HCT116 (cell line): Measurements from ENCODE around the gene RBM26. TPM values are rescaled to one million over a fixed set of nuclear protein-coding genes. Genes with fewer than 3 reads are reported as not detected.

Experiments used
- ATAC-seq: fragments of 200-7000 bp; cut with Tn5 transposase; 2 replicates; pipeline ENCODE4 v1.9.1; 2020; ENCODE audit warnings: mild to moderate bottlenecking, moderate library complexity
- BruUV-seq: library from RNA; stranded (reverse); fragments of 400-500 nt; replicated peaks from 2 replicates; lab custom pipeline; 2021; lab: Mats Ljungman, UMichigan
- CTCF ChIA-PET: fragments of 300-600 bp; sonication (Branson Sonifier 250); formaldehyde crosslinking; loops from one replicate; lab custom pipeline; 2021; ENCODE audit warnings: antibody characterized with exemption; lab: Charles Lee
- POLR2A ChIA-PET: fragments of 300-600, 350-600 bp; sonication (Branson Sonifier 250); formaldehyde crosslinking; loops from one replicate; lab custom pipeline; 2021; ENCODE audit warnings: antibody characterized with exemption; lab: Charles Lee
- RAD21 ChIA-PET, 2 experiments: fragments of 300-600 bp; sonication (Branson Sonifier 250); formaldehyde crosslinking; loops; one replicate each; lab custom pipeline; 2023; ENCODE audit warnings: low total read pairs in 2 of 2; ENCODE audit not compliant: uncharacterized antibody in 2 of 2, unreplicated experiment in 2 of 2, low non-redundant PET in 1 of 2; lab: Charles Lee
- DNase-seq: peaks from one replicate; pipeline ENCODE4 v3.0.0-alpha.2; 2010; ENCODE audit warnings: low read depth, low spot score
- H2AFZ ChIP-seq: fragments of 200-600 bp; shearing (Covaris generic), sonication (generic); 2 replicates; pipeline ENCODE4 v1.6.1; 2017; ENCODE audit warnings: low read depth, mixed run types, mixed read lengths, antibody characterized with exemption, low read length; ENCODE audit not compliant: poor library complexity, severe bottlenecking
- H3K27ac ChIP-seq: 2 replicates; pipeline ENCODE4 v1.5.1; 2012; ENCODE audit warnings: low read depth, low read length
- H3K27me3 ChIP-seq: fragments of 200-600 bp; sonication (generic); 2 replicates; pipeline ENCODE4 v1.6.1; 2016; ENCODE audit warnings: mixed run types, low read length, mixed read lengths; ENCODE audit not compliant: insufficient read depth
- H3K36me3 ChIP-seq, 2 experiments: fragments of 200-500 bp in 1 of 2; fragments of 200-600 bp in 1 of 2; sonication (Bioruptor generic) in 1 of 2; sonication (generic) in 1 of 2; 2 replicates each; pipeline versions ENCODE4 v1.5.1 to v1.6.1; 2014 to 2016; ENCODE audit warnings: low read length in 2 of 2, inconsistent platforms in 1 of 2, mixed read lengths in 1 of 2, mixed run types in 1 of 2; ENCODE audit not compliant: insufficient read depth in 2 of 2, control insufficient read depth in 1 of 2
- H3K4me1 ChIP-seq, 2 experiments: fragments of 200-600 bp in 1 of 2; sonication (generic) in 1 of 2; 2 replicates each; pipeline versions ENCODE4 v1.5.1 to v1.6.1; 2012 to 2017; ENCODE audit warnings: low read length in 2 of 2, inconsistent platforms in 1 of 2, mild to moderate bottlenecking in 1 of 2, mixed read lengths in 1 of 2, mixed run types in 1 of 2, moderate library complexity in 1 of 2; ENCODE audit not compliant: insufficient read depth in 2 of 2, control insufficient read depth in 1 of 2
- H3K4me2 ChIP-seq: fragments of 200-600 bp; sonication (generic); 2 replicates; pipeline ENCODE4 v1.6.1; 2017; ENCODE audit warnings: mixed run types, low read length, mixed read lengths
- H3K4me3 ChIP-seq, 2 experiments: fragments of 200-600 bp in 1 of 2; sonication (generic) in 1 of 2; replicated peaks in 1 of 2; 2 replicates each; pipeline ENCODE4 v1.5.1; 2011 to 2016; ENCODE audit warnings: low read length in 2 of 2, control low read depth in 1 of 2, low read depth in 1 of 2, mild to moderate bottlenecking in 1 of 2, mixed read lengths in 1 of 2, mixed run types in 1 of 2
- H3K79me2 ChIP-seq: fragments of 200-600 bp; sonication (generic); 2 replicates; pipeline ENCODE4 v1.6.1; 2017; ENCODE audit warnings: mild to moderate bottlenecking, mixed run types, low read length, moderate library complexity, mixed read lengths; ENCODE audit not compliant: insufficient read depth
- H3K9ac ChIP-seq: fragments of 200-600 bp; sonication (generic); 2 replicates; pipeline ENCODE4 v1.6.1; 2016; ENCODE audit warnings: low read length, mixed read lengths
- H3K9me2 ChIP-seq: fragments of 200-600 bp; sonication (generic), shearing (Covaris generic); 2 replicates; pipeline ENCODE4 v1.6.1; 2017; ENCODE audit warnings: mixed run types, mild to moderate bottlenecking, moderate library complexity; ENCODE audit not compliant: insufficient read depth
- H3K9me3 ChIP-seq, 2 experiments: fragments of 200-500 bp in 1 of 2; fragments of 200-600 bp in 1 of 2; sonication (Bioruptor generic) in 1 of 2; sonication (generic) in 1 of 2; 2 replicates each; pipeline ENCODE4 v1.6.1; 2014 to 2017; ENCODE audit warnings: low read length in 2 of 2, mixed read lengths in 2 of 2, inconsistent platforms in 1 of 2, low read depth in 1 of 2, mild to moderate bottlenecking in 1 of 2, mixed run types in 1 of 2, moderate library complexity in 1 of 2; ENCODE audit not compliant: control insufficient read depth in 1 of 2, insufficient read depth in 1 of 2
- H4K20me1 ChIP-seq: fragments of 200-600 bp; sonication (generic), shearing (Covaris generic); 2 replicates; pipeline ENCODE4 v1.6.1; 2017; ENCODE audit warnings: mixed run types, mild to moderate bottlenecking, moderate library complexity; ENCODE audit not compliant: insufficient read depth
- CTCF ChIP-seq, 3 experiments: fragments of 200-600 bp in 1 of 3; sonication (generic) in 1 of 3; IDR thresholded peaks in 2 of 3; conservative IDR thresholded peaks in 1 of 3; 2 replicates each; pipeline ENCODE4 v1.5.1; 2012 to 2017; ENCODE audit warnings: low read depth in 2 of 3, low read length in 2 of 3, antibody characterized with exemption in 1 of 3, borderline replicate concordance in 1 of 3, control low read depth in 1 of 3, mild to moderate bottlenecking in 1 of 3, mixed read lengths in 1 of 3, mixed run types in 1 of 3, moderate library complexity in 1 of 3; ENCODE audit not compliant: insufficient read depth in 1 of 3
- EZH2phosphoT487 ChIP-seq: fragments of 200-600 bp; IDR thresholded peaks from 2 replicates; pipeline ENCODE4 v1.6.1; 2018; ENCODE audit warnings: antibody characterized with exemption, borderline replicate concordance
- intact Hi-C: fragments of 100-400 bp; cut with micrococcal nuclease; formaldehyde crosslinking; loops from 2 replicates; pipeline ENCODE4 v1.10.0; 2022
- total RNA-seq: library from RNA; stranded (reverse); gene quantifications from one replicate; pipeline ENCODE4 v1.2.1, GENCODE V29; 2021; ENCODE audit not compliant: unreplicated experiment
- TF ChIP-seq, protein P1 (sequence below): IDR thresholded peaks from 2 replicates; pipeline ENCODE4 v1.6.1; 2012; ENCODE audit warnings: low read depth

RBM26 gene
- total RNA-seq, 1 experiment from 2014 or later = 52.5 TPM

DNA sequence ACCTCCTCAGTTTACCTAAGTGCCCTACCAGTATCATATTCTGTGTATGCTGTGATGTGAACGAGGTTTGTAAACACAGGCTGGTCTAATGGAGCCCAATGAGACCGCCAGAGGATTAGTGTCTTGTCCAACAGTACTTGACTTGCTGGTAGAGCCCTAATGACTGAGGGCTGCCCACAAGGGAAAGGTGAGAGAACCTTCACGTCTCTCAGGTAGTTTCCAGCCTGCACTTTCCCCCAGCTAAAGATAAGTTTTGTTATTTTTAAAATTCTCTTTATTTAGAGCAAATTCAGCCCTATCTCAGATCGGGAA lies 498 bp upstream of the RBM26 start:
- intact Hi-C loops = no loop called here
- peaks cover 70% of the 10 kb centered on the region for H3K79me2 ChIP-seq
- peaks cover 5% of the 10 kb centered on the region; the same call in 1 of the 2 replicates for H4K20me1 ChIP-seq
- peak overlapping the region; percentile 55 for H2AFZ ChIP-seq
- DNase-seq = no peak
- TSS peak; percentile 84 for BruUV-seq
- TF ChIP-seq CTCF (IDR thresholded peaks at IDR 0.05 in 2 of 3, conservative IDR thresholded peaks at IDR 0.05 in 1 of 3; ENCODE audit: borderline replicate concordance in 1 of 3, insufficient read depth in 1 of 3, low read depth in 2 of 3, low read length in 2 of 3) = 0 out of 6 replicates have a peak, but pooled peaks of 1 of the 3 experiments have one; percentile 7
- TF ChIP-seq, protein P1, sequence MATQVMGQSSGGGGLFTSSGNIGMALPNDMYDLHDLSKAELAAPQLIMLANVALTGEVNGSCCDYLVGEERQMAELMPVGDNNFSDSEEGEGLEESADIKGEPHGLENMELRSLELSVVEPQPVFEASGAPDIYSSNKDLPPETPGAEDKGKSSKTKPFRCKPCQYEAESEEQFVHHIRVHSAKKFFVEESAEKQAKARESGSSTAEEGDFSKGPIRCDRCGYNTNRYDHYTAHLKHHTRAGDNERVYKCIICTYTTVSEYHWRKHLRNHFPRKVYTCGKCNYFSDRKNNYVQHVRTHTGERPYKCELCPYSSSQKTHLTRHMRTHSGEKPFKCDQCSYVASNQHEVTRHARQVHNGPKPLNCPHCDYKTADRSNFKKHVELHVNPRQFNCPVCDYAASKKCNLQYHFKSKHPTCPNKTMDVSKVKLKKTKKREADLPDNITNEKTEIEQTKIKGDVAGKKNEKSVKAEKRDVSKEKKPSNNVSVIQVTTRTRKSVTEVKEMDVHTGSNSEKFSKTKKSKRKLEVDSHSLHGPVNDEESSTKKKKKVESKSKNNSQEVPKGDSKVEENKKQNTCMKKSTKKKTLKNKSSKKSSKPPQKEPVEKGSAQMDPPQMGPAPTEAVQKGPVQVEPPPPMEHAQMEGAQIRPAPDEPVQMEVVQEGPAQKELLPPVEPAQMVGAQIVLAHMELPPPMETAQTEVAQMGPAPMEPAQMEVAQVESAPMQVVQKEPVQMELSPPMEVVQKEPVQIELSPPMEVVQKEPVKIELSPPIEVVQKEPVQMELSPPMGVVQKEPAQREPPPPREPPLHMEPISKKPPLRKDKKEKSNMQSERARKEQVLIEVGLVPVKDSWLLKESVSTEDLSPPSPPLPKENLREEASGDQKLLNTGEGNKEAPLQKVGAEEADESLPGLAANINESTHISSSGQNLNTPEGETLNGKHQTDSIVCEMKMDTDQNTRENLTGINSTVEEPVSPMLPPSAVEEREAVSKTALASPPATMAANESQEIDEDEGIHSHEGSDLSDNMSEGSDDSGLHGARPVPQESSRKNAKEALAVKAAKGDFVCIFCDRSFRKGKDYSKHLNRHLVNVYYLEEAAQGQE = no peak
- TF ChIP-seq EZH2phosphoT487 = no peak
- TF ChIP-seq, all 23 proteins: peak for 1
- RAD21 ChIA-PET = no interaction called here
- no peaks in the 10 kb centered on the region for H3K9me2 ChIP-seq
- no peaks in the 10 kb centered on the region for H3K36me3 ChIP-seq
- CTCF ChIA-PET = no interaction called here
- H3K9me3 ChIP-seq = no peaks in the 10 kb centered on the region
- peak; percentile 52; the same call in 1 of the 2 replicates for ATAC-seq
- peak overlapping the region; percentile 85 for H3K4me2 ChIP-seq
- H3K27ac ChIP-seq = peak overlapping the region; percentile 80
- POLR2A ChIA-PET = no interaction called here
- H3K4me1 ChIP-seq = peaks cover 7 to 26% of the 10 kb centered on the region in 2 experiments; a peak in 3 of 4 replicates
- H3K4me3 ChIP-seq = peak overlapping the region; percentile 77 to 91
- no peaks in the 10 kb centered on the region for H3K27me3 ChIP-seq
- H3K9ac ChIP-seq = peak overlapping the region; percentile 96
